ENCODE data around the gene PACRG. TPM values are rescaled to one million over a fixed set of nuclear protein-coding genes. Genes with fewer than 3 reads are reported as not detected.

PACRG gene
- total and polyA plus RNA-seq, 4 donors: 0.47 to 3.8 (median 2.4) TPM

GRCh38 chr6:163066200-163066599 lies 338.4 kb downstream of the PACRG start:
- no peak for DNase-seq (ENCODE audit: low spot score)
- Histone ChIP-seq H3K27me3 (ENCODE audit: control insufficient read depth in 4 of 4, insufficient read depth in 4 of 4, low read length in 3 of 4) (no peaks in the 10 kb centered on the region), H3K4me1 (ENCODE audit: control insufficient read depth in 4 of 4, insufficient read depth in 4 of 4, low read length in 3 of 4) (no peaks in the 10 kb centered on the region), H3K27ac (ENCODE audit: low read depth in 1 of 2, low read length in 2 of 2) (no peak overlapping the region), H3K9me3 (ENCODE audit: control insufficient read depth in 4 of 4, low read length in 3 of 4) (no peaks in the 10 kb centered on the region), H3K9ac (ENCODE audit: low read depth in 1 of 2, low read length in 2 of 2) (no peak overlapping the region), H3K36me3 (ENCODE audit: control insufficient read depth in 4 of 4, insufficient read depth in 3 of 4, low read depth in 1 of 4, low read length in 3 of 4) (no peaks in the 10 kb centered on the region), H3K4me3 (ENCODE audit: low read depth in 1 of 3, low read length in 3 of 3) (no peak overlapping the region)
- TF ChIP-seq JUND (IDR thresholded peaks at IDR 0.05) (no peak), HNF4A (conservative IDR thresholded peaks at IDR 0.05) (no peak), TAF1 (conservative IDR thresholded peaks at IDR 0.05) (no peak), RXRA (IDR thresholded peaks at IDR 0.05) (no peak), NR2F2 (IDR thresholded peaks at IDR 0.05) (no peak), MAX (IDR thresholded peaks at IDR 0.05) (no peak), HNF4G (IDR thresholded peaks at IDR 0.05) (no peak), FOXA1 (IDR thresholded peaks at IDR 0.05) (no peak)
- 93% methylated on average over 3 of the region's 3 CpGs for WGBS

- no peak overlapping the region for H3K9ac ChIP-seq (ENCODE audit: low read depth in 1 of 2, low read length in 2 of 2)
- TF ChIP-seq RAD21 (IDR thresholded peaks at IDR 0.05) (no peak), MAX (IDR thresholded peaks at IDR 0.05) (no peak), ZBTB33 (IDR thresholded peaks at IDR 0.05) (no peak), NR2F2 (IDR thresholded peaks at IDR 0.05) (no peak), SP1 (IDR thresholded peaks at IDR 0.05) (no peak), ATF3 (IDR thresholded peaks at IDR 0.05) (no peak), CTCF (IDR thresholded peaks at IDR 0.05; ENCODE audit: low read depth, low read length, missing input control) (no peak), REST (IDR thresholded peaks at IDR 0.05) (no peak), JUND (IDR thresholded peaks at IDR 0.05) (no peak), YY1 (IDR thresholded peaks at IDR 0.05) (no peak), TAF1 (conservative IDR thresholded peaks at IDR 0.05) (no peak), RXRA (IDR thresholded peaks at IDR 0.05) (no peak), FOXA1 (IDR thresholded peaks at IDR 0.05) (no peak), GABPA (IDR thresholded peaks at IDR 0.05 in 1 of 2, conservative IDR thresholded peaks at IDR 0.05 in 1 of 2) (no peak), HNF4A (conservative IDR thresholded peaks at IDR 0.05) (no peak), FOXA2 (IDR thresholded peaks at IDR 0.05) (no peak), HNF4G (IDR thresholded peaks at IDR 0.05) (no peak), EGR1 (IDR thresholded peaks at IDR 0.05; ENCODE audit: low read depth in 2 of 2) (no peak)
- no peak for DNase-seq (ENCODE audit: low spot score)
Observed at GRCh38 chr6:163077134-163077533, 349.4 kb downstream of the PACRG start.

More at GRCh38 chr6:163077134-163077533, 349.4 kb downstream of the PACRG start:
- H3K27me3 ChIP-seq (ENCODE audit: control insufficient read depth in 4 of 4, insufficient read depth in 4 of 4, low read length in 3 of 4): no peaks in the 10 kb centered on the region
- no peak overlapping the region for H3K4me3 ChIP-seq (ENCODE audit: low read depth in 1 of 3, low read length in 3 of 3)
- no peaks in the 10 kb centered on the region for H3K9me3 ChIP-seq (ENCODE audit: control insufficient read depth in 4 of 4, low read length in 3 of 4)
- 92% methylated on average over 8 of the region's 8 CpGs for WGBS
- H3K27ac ChIP-seq (ENCODE audit: low read depth in 1 of 2, low read length in 2 of 2): no peak overlapping the region
- peaks cover 0 to 3% (median 0%) of the 10 kb centered on the region in 4 donors for H3K4me1 ChIP-seq (ENCODE audit: control insufficient read depth in 4 of 4, insufficient read depth in 4 of 4, low read length in 3 of 4)
- H3K36me3 ChIP-seq (ENCODE audit: control insufficient read depth in 4 of 4, insufficient read depth in 3 of 4, low read depth in 1 of 4, low read length in 3 of 4): no peaks in the 10 kb centered on the region
